Panc1 (cell line): Measurements from ENCODE around the gene JAG1. TPM values are rescaled to one million over a fixed set of nuclear protein-coding genes. Genes with fewer than 3 reads are reported as not detected.

ENCODE experiments used
- ATAC-seq: fragments of 200-7000 bp; cut with Tn5 transposase; 2 replicates; pipeline ENCODE4 v1.9.1; 2020; ENCODE audit warnings: mild to moderate bottlenecking, moderate library complexity
- BruUV-seq: library from RNA; stranded (reverse); fragments of 400-500 nt; replicated peaks from 2 replicates; lab custom pipeline; 2021; lab: Mats Ljungman, UMichigan
- CTCF ChIA-PET: fragments of 300-600 bp; sonication (Branson Sonifier 250); formaldehyde crosslinking; loops from one replicate; lab custom pipeline; 2022; ENCODE audit warnings: antibody characterized with exemption; lab: Charles Lee
- POLR2A ChIA-PET: fragments of 300-600 bp; sonication (Branson Sonifier 250); formaldehyde crosslinking; loops from one replicate; lab custom pipeline; 2022; ENCODE audit warnings: antibody characterized with exemption; lab: Charles Lee
- DNase-seq: peaks from one replicate; pipeline ENCODE4 v3.0.0-alpha.2; 2010; ENCODE audit warnings: low read depth, low spot score
- H3K27ac ChIP-seq: 2 replicates; pipeline ENCODE4 v1.5.1; 2011; ENCODE audit warnings: mild to moderate bottlenecking, low read length, inconsistent platforms
- H3K27me3 ChIP-seq: fragments of 200-500 bp; sonication (Bioruptor generic); 2 replicates; pipeline ENCODE4 v1.6.0; 2014; ENCODE audit warnings: low read length, inconsistent platforms; ENCODE audit not compliant: control insufficient read depth, insufficient read depth
- H3K36me3 ChIP-seq: fragments of 200-500 bp; sonication (Bioruptor generic); 2 replicates; pipeline ENCODE4 v1.5.1; 2014; ENCODE audit warnings: inconsistent platforms, mild to moderate bottlenecking, low read length, moderate library complexity; ENCODE audit not compliant: control insufficient read depth, insufficient read depth
- H3K4me1 ChIP-seq: 2 replicates; pipeline ENCODE4 v1.5.1; 2011; ENCODE audit warnings: inconsistent platforms, mild to moderate bottlenecking, low read length, moderate library complexity; ENCODE audit not compliant: control insufficient read depth, insufficient read depth
- H3K4me3 ChIP-seq, 2 experiments: 2 replicates each; pipeline ENCODE4 v1.5.1; 2011 to 2012; ENCODE audit warnings: low read depth in 2 of 2, low read length in 2 of 2, mild to moderate bottlenecking in 2 of 2, inconsistent platforms in 1 of 2, moderate library complexity in 1 of 2
- H3K9me3 ChIP-seq: fragments of 200-500 bp; sonication (Bioruptor generic); 2 replicates; pipeline ENCODE4 v1.5.1; 2014; ENCODE audit warnings: low read depth, mild to moderate bottlenecking, inconsistent platforms, low read length, moderate library complexity; ENCODE audit not compliant: control insufficient read depth, insufficient read depth
- POLR2AphosphoS5 ChIP-seq: IDR thresholded peaks from 2 replicates; pipeline ENCODE4 v1.6.1; 2012; ENCODE audit warnings: mild to moderate bottlenecking, low read depth, low read length, moderate library complexity
- SIN3A ChIP-seq: IDR thresholded peaks from 2 replicates; pipeline ENCODE4 v1.6.1; 2012; ENCODE audit warnings: low read depth, mild to moderate bottlenecking, low read length, moderate library complexity, borderline replicate concordance; ENCODE audit not compliant: insufficient read depth
- TCF7L2 ChIP-seq: IDR thresholded peaks from 2 replicates; pipeline ENCODE4 v1.6.1; 2011; ENCODE audit warnings: mild to moderate bottlenecking, low read depth, low read length, inconsistent platforms
- in situ Hi-C: cut with HindIII; loops from 2 replicates; pipeline ENCODE4 v1.10.0; 2016; ENCODE audit warnings: low sequenced_read_pairs, low pct_unique_long_range_greater_than_20kb
- intact Hi-C: fragments of 100-400 bp; cut with micrococcal nuclease; formaldehyde crosslinking; loops from one replicate; pipeline ENCODE4 v1.10.0; 2022; ENCODE audit not compliant: unreplicated experiment
- total RNA-seq: library from RNA; stranded (reverse); gene quantifications from one replicate; pipeline ENCODE4 v1.2.1, GENCODE V29; 2021; ENCODE audit not compliant: unreplicated experiment
- TF ChIP-seq, protein P1 (sequence below), 2 experiments: IDR thresholded peaks; 2 replicates each; pipeline ENCODE4 v1.6.1; 2011 to 2012; ENCODE audit warnings: low read depth in 2 of 2, control low read depth in 1 of 2, low read length in 1 of 2, mild to moderate bottlenecking in 1 of 2, moderate library complexity in 1 of 2; ENCODE audit not compliant: insufficient read depth in 1 of 2
- TF ChIP-seq, protein P2 (sequence below): fragments of 450-650 bp; IDR thresholded peaks from 2 replicates; pipeline ENCODE4 v1.5.1; 2017; ENCODE audit warnings: mild to moderate bottlenecking

The JAG1 gene
- total RNA-seq, 1 experiment from 2014 or later = 21.2 TPM

- no peak overlapping the region for H3K4me3 ChIP-seq
- no peak for ATAC-seq
- CTCF ChIA-PET = interaction anchor here (0.6 kb wide), 1 partner anchor 26 kb away, joined by 4 read pairs; no protein-coding TSS in a partner anchor
- no peaks in the 10 kb centered on the region for H3K27me3 ChIP-seq
- H3K36me3 ChIP-seq = no peaks in the 10 kb centered on the region
- TF ChIP-seq, protein P1, sequence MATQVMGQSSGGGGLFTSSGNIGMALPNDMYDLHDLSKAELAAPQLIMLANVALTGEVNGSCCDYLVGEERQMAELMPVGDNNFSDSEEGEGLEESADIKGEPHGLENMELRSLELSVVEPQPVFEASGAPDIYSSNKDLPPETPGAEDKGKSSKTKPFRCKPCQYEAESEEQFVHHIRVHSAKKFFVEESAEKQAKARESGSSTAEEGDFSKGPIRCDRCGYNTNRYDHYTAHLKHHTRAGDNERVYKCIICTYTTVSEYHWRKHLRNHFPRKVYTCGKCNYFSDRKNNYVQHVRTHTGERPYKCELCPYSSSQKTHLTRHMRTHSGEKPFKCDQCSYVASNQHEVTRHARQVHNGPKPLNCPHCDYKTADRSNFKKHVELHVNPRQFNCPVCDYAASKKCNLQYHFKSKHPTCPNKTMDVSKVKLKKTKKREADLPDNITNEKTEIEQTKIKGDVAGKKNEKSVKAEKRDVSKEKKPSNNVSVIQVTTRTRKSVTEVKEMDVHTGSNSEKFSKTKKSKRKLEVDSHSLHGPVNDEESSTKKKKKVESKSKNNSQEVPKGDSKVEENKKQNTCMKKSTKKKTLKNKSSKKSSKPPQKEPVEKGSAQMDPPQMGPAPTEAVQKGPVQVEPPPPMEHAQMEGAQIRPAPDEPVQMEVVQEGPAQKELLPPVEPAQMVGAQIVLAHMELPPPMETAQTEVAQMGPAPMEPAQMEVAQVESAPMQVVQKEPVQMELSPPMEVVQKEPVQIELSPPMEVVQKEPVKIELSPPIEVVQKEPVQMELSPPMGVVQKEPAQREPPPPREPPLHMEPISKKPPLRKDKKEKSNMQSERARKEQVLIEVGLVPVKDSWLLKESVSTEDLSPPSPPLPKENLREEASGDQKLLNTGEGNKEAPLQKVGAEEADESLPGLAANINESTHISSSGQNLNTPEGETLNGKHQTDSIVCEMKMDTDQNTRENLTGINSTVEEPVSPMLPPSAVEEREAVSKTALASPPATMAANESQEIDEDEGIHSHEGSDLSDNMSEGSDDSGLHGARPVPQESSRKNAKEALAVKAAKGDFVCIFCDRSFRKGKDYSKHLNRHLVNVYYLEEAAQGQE (IDR thresholded peaks at IDR 0.05; ENCODE audit: insufficient read depth in 1 of 2, low read depth in 2 of 2, low read length in 1 of 2) = no peak
- TF ChIP-seq POLR2AphosphoS5 = no peak
- TF ChIP-seq TCF7L2 = no peak
- no peak for TF ChIP-seq SIN3A
- TF ChIP-seq, protein P2, sequence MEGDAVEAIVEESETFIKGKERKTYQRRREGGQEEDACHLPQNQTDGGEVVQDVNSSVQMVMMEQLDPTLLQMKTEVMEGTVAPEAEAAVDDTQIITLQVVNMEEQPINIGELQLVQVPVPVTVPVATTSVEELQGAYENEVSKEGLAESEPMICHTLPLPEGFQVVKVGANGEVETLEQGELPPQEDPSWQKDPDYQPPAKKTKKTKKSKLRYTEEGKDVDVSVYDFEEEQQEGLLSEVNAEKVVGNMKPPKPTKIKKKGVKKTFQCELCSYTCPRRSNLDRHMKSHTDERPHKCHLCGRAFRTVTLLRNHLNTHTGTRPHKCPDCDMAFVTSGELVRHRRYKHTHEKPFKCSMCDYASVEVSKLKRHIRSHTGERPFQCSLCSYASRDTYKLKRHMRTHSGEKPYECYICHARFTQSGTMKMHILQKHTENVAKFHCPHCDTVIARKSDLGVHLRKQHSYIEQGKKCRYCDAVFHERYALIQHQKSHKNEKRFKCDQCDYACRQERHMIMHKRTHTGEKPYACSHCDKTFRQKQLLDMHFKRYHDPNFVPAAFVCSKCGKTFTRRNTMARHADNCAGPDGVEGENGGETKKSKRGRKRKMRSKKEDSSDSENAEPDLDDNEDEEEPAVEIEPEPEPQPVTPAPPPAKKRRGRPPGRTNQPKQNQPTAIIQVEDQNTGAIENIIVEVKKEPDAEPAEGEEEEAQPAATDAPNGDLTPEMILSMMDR = no peak
- in situ Hi-C loops (no loop called here), intact Hi-C loops (no loop called here)
- POLR2A ChIA-PET = no interaction called here
- H3K4me1 ChIP-seq = no peaks in the 10 kb centered on the region
- DNase-seq = no peak
- no peaks in the 10 kb centered on the region for H3K9me3 ChIP-seq
- no TSS peak for BruUV-seq
- no peak overlapping the region for H3K27ac ChIP-seq
Observed at GRCh38 chr20:10699941-10700340, 26.1 kb upstream of the JAG1 start.

DNA sequence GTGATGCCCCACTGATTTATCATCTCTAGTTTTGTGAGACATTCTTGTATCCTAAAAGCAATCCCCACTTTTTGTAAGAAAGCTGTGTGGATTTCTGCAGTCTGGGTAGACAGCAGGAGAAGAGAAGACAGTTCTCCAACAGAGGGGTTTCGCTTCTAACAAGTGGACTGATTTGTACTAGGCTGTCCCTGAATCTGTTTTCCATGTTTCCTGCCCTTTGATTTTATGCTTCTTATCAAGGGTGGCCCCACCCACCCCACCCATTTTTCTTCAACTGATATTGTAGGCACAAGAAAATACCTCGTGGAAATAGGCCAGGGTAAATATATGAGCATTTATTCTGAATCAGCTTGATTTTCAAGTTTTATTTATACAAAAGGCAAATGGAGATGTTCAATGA, 25.7 kb upstream of the JAG1 start:
- in situ Hi-C loops (no loop called here), intact Hi-C loops (no loop called here)
- Histone ChIP-seq H3K9me3 (no peaks in the 10 kb centered on the region), H3K4me1 (no peaks in the 10 kb centered on the region), H3K36me3 (no peaks in the 10 kb centered on the region), H3K4me3 (no peak overlapping the region), H3K27ac (no peak overlapping the region), H3K27me3 (no peaks in the 10 kb centered on the region)
- TF ChIP-seq TCF7L2 = no peak
- TF ChIP-seq, protein P1 (IDR thresholded peaks at IDR 0.05; ENCODE audit: insufficient read depth in 1 of 2, low read depth in 2 of 2, low read length in 1 of 2) = no peak
- TF ChIP-seq, protein P2 = no peak
- DNase-seq (no peak), ATAC-seq (no peak)
- BruUV-seq = no TSS peak
- ChIA-PET POLR2A (no interaction called here), CTCF (no interaction called here)
